Tibial artery (tissue), 4 donors: ENCODE results near the gene IL17B.
A peak's percentile ranks its signal among the peaks of the same experiment; 100 is the strongest.

Experiments used
- DNase-seq, 2 donors: peaks; one replicate each; pipeline ENCODE4 v3.0.0-alpha.2; 2019
- H3K27ac ChIP-seq, 2 donors: fragments of 200-600 bp; sonication (generic) in 1 of 2; 1 replicate in 1 of 2; 2 replicates in 1 of 2; pipeline ENCODE4 v1.5.1; 2018 to 2019; ENCODE audit warnings: mild to moderate bottlenecking in 1 of 2
- H3K27me3 ChIP-seq, 2 donors: fragments of 200-600 bp; sonication (generic) in 1 of 2; one replicate each; pipeline versions ENCODE4 v1.5.1 to v1.6.0; 2016 to 2019
- H3K36me3 ChIP-seq, 3 donors: fragments of 200-600 bp; sonication (generic) in 2 of 3; one replicate each; pipeline ENCODE4 v1.5.1; 2016 to 2019; ENCODE audit warnings: mild to moderate bottlenecking in 2 of 3
- H3K4me1 ChIP-seq, 4 donors: fragments of 200-600 bp; sonication (generic) in 2 of 4; 1 replicate in 3 of 4; 2 replicates in 1 of 4; pipeline ENCODE4 v1.5.1; 2016 to 2019
- H3K4me3 ChIP-seq, 2 donors: fragments of 200-600 bp; sonication (generic) in 1 of 2; 1 replicate in 1 of 2; 2 replicates in 1 of 2; pipeline ENCODE4 v1.5.1; 2018 to 2019; ENCODE audit warnings: mild to moderate bottlenecking in 2 of 2
- H3K9me3 ChIP-seq, 3 donors: fragments of 200-600 bp; sonication (generic) in 1 of 3; one replicate each; pipeline ENCODE4 v1.5.1; 2016 to 2019
- intact Hi-C: fragments of 100-400 bp; cut with DNase I; formaldehyde crosslinking; loops from one replicate; pipeline ENCODE4 v1.15.0; 2023; ENCODE audit warnings: low total_unique reads
- TF ChIP-seq, protein P1 (sequence below), 2 experiments: fragments of 200-600 bp in 1 of 2; fragments of 450-650 bp in 1 of 2; IDR thresholded peaks; one replicate each; pipeline ENCODE4 v1.5.1; 2017 to 2019; ENCODE audit warnings: antibody characterized with exemption in 2 of 2, mild to moderate bottlenecking in 1 of 2, moderate library complexity in 1 of 2

The IL17B gene

DNA sequence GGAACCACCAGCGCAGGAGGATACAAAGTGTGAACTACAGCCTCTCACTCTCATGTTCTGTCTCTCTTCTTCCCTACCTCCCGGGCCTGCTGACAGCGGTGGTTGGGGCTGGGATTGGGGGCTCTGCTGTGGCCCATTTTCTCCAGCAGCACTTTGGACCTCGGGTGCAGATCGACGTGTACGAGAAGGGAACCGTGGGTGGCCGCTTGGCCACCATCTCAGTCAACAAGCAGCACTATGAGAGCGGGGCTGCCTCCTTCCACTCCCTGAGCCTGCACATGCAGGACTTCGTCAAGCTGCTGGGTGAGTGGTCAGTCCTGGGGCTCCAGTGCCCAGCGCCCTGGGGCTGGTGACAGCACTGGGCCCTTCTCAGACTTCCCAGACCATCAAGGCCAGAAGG, 16.6 kb downstream of the IL17B start:
- intact Hi-C loops, result no loop called here
- H3K9me3 ChIP-seq, result no peaks in the 10 kb centered on the region
- DNase-seq, result no peak
- H3K4me1 ChIP-seq, result peaks cover 0 to 12% (median 10%) of the 10 kb centered on the region in 4 donors
- H3K27ac ChIP-seq, result no peak overlapping the region
- H3K27me3 ChIP-seq, result no peaks in the 10 kb centered on the region
- H3K36me3 ChIP-seq, result no peaks in the 10 kb centered on the region
- no peak overlapping the region for H3K4me3 ChIP-seq
- TF ChIP-seq, protein P1, sequence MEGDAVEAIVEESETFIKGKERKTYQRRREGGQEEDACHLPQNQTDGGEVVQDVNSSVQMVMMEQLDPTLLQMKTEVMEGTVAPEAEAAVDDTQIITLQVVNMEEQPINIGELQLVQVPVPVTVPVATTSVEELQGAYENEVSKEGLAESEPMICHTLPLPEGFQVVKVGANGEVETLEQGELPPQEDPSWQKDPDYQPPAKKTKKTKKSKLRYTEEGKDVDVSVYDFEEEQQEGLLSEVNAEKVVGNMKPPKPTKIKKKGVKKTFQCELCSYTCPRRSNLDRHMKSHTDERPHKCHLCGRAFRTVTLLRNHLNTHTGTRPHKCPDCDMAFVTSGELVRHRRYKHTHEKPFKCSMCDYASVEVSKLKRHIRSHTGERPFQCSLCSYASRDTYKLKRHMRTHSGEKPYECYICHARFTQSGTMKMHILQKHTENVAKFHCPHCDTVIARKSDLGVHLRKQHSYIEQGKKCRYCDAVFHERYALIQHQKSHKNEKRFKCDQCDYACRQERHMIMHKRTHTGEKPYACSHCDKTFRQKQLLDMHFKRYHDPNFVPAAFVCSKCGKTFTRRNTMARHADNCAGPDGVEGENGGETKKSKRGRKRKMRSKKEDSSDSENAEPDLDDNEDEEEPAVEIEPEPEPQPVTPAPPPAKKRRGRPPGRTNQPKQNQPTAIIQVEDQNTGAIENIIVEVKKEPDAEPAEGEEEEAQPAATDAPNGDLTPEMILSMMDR (IDR thresholded peaks at IDR 0.05), result no peak

DNA sequence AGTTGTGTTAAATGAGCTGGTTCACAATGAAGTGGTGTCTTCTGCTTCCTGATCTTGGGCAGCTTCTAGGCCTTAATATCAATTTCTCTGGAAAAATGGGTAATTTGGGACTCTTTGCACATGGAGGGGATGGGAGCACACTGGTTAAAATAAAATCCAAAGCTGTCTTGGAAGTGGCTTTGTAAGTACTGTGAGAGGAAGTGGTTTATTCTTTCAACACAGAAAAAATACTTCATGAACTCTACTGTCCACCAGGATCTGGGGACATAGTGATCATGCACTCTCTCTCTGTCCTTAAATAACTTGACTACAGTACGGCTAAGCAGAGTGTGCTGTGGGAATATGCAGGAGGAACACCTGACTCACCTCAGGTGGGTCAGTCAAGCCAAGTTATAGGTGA, 18.8 kb downstream of the IL17B start:
- TF ChIP-seq, protein P1 (IDR thresholded peaks at IDR 0.05), result no peak
- DNase-seq, result no peak
- Histone ChIP-seq H3K4me1 (peaks cover 0 to 12% (median 9%) of the 10 kb centered on the region in 4 donors), H3K36me3 (peaks cover 0 to 5% (median 0%) of the 10 kb centered on the region in 3 donors), H3K27me3 (no peaks in the 10 kb centered on the region), H3K4me3 (no peak overlapping the region), H3K9me3 (no peaks in the 10 kb centered on the region), H3K27ac (no peak overlapping the region)
- intact Hi-C loops, result no loop called here

DNA sequence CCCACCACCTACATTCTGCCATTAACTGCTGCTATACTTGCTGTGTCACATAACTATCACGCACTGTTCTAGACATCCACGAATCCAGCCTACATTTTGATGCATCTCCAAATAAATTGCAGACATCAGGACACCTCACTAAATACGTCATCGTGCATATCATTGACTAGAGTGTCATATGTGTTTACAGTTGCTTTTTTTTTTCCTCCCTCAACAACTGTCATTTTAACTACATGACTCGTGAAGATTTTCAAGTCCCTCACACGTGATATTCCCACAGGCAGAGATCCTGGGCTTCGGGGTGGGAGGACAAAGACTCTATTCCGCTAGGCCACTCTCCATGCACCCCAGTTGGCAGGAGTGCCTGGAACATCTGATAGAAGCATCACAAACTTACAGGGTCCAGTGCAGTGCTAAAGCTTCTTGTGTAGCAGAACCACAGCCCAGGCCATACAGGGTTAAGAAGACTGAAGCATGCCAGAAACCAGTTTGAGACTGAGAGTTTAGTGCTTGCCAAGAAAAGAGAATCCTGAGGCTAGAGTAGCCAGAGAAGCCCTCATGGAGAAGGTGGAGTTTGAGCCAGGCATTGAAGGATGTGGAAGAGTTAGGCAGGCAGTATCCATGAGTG, 20.1 kb downstream of the IL17B start:
- TF ChIP-seq, protein P1 (IDR thresholded peaks at IDR 0.05), result no peak
- intact Hi-C loops, result no loop called here
- no peak overlapping the region for H3K27ac ChIP-seq
- peaks cover 0 to 12% (median 9%) of the 10 kb centered on the region in 4 donors for H3K4me1 ChIP-seq
- no peaks in the 10 kb centered on the region for H3K27me3 ChIP-seq
- H3K4me3 ChIP-seq, result no peak overlapping the region
- no peak for DNase-seq
- H3K36me3 ChIP-seq, result peaks cover 0 to 13% (median 0%) of the 10 kb centered on the region in 3 donors
- H3K9me3 ChIP-seq, result no peaks in the 10 kb centered on the region

DNA sequence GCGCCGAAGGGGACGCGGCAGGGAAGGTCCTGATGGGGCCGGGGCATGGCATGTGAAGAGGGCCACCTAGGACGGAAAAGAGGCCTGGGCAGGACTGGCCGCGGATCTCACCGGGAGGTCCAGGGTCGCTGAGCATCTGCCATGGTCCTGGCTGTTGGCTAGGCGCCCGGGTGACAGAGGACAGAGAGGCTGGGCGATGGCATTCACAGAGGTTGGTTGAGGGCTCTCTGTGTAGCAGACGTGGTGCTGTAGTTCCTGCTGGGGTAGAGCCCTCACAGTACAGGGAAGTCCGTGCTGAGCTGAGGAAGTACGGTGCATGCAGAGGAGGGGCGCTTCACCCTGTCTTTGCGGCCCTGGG, 20.8 kb downstream of the IL17B start:
- DNase-seq, result peak in 1 of 2 donors; percentile 77
- TF ChIP-seq, protein P1 (IDR thresholded peaks at IDR 0.05), result no peak
- peak overlapping the region; percentile 49 to 73 for H3K27ac ChIP-seq
- intact Hi-C loops, result no loop called here
- H3K4me3 ChIP-seq, result peak overlapping the region; percentile 62 to 76
- H3K4me1 ChIP-seq, result peaks cover 0 to 12% (median 9%) of the 10 kb centered on the region in 4 donors
- H3K36me3 ChIP-seq, result peaks cover 0 to 18% (median 5%) of the 10 kb centered on the region in 3 donors
- no peaks in the 10 kb centered on the region for H3K9me3 ChIP-seq
- H3K27me3 ChIP-seq, result no peaks in the 10 kb centered on the region

DNA sequence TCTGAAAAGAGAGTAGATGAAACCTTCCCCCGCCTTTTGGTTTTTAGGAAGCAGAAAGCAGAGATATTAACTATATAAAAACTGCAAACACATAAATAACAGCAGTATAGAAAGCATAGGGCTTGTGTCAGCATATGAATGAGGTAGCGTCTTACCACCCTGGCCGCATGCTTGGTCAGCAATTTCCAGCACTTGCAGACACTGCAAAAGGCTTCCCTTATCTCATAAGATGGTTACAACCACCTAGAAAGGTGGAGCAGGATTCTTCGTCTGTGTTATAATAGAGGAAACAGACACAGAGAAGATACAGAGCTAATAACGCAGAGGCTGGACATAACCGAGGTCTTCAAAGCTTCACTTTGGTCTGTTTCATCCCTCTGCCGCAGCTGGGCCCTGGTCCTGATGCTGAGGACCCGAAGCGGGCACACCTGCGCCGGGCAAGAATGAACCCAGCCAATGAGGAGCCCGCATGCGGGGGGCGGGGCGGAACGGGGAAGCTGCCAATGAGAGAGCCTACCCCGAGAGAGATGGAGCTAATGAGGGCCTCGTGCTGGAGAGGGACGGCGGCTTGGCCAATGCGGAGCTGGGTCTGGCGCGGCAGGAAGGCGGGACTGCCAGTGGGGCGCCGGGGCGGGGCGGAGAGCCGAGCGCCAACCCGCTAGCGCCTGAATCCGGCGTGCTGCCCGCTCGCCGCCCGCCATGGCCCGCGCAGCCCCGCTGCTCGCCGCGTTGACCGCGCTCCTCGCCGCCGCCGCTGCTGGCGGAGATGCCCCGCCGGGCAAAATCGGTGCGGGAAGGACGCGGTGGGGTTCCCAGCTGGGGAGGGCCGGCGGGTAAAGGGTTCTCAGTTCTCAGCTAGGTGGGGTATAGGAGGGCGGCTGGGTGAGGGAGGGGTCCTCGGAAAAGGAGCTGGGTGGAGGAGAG, 21.5 kb downstream of the IL17B start, which contains the start of gene PCYOX1L:
Gene PCYOX1L (plus strand): TSS at position 677 of the 924 bp plus-strand sequence. CDS start 23 bp downstream, at position 700.
- intact Hi-C loops, result no loop called here

More for the DNA sequence above, 21.5 kb downstream of the IL17B start, which contains the start of gene PCYOX1L:
- H3K9me3 ChIP-seq, result no peaks in the 10 kb centered on the region
- TF ChIP-seq, protein P1 (IDR thresholded peaks at IDR 0.05), result no peak
- peak within 1 kb of the TSS; percentile 62 to 76 for H3K4me3 ChIP-seq
- peak; percentile 96 to 97 for DNase-seq
- no peaks in the 10 kb centered on the region for H3K27me3 ChIP-seq
- H3K4me1 ChIP-seq, result peaks cover 0 to 12% (median 9%) of the 10 kb centered on the region in 4 donors
- peaks cover 0 to 25% (median 12%) of the 10 kb centered on the region in 3 donors for H3K36me3 ChIP-seq
- H3K27ac ChIP-seq, result peak within 1 kb of the TSS; percentile 49 to 73
